Stimulated activated CD8-positive, alpha-beta memory T cell treated with anti-CD3 and anti-CD28 coated beads, Interleukin-15, amount 100 ng/mL, for 1 hour (primary cell): Measurements from ENCODE around the gene CELSR3.

Experiments
- DNase-seq: peaks from one replicate; pipeline ENCODE4 v3.0.0-alpha.2; 2020; ENCODE audit warnings: low read depth

The CELSR3 gene

GRCh38 chr3:48599509-48600285 is 63.0 kb downstream of the CELSR3 start:
- DNase-seq: no peak

DNA sequence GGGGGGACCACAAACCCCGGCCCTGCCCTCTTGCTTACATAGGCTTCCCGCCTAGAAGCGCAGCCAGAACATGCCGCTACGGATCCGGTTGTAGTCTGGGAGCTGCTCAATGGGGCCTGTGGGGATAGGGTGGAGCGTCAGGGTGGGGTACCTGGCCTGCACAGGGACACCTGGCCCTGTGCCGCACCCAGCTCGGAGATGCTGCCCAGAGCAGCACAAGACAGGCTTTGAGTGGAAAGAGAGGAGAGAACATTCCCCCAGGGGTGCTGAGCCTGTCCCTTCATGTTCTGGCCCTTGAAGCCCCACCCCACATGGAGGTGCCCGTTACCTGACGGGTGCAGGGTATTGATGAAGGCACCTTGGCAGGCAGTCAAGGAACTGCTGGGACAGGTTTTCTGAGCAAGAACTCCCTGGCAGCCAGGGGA is 63.6 kb downstream of the CELSR3 start:
- no peak for DNase-seq

GRCh38 chr3:48598323-48599076 is 64.2 kb downstream of the CELSR3 start:
- no peak for DNase-seq

- no peak for DNase-seq
Measured at GRCh38 chr3:48597408-48597800, 65.3 kb downstream of the CELSR3 start.

GRCh38 chr3:48596676-48597407 is 65.8 kb downstream of the CELSR3 start:
- DNase-seq: no peak

DNA sequence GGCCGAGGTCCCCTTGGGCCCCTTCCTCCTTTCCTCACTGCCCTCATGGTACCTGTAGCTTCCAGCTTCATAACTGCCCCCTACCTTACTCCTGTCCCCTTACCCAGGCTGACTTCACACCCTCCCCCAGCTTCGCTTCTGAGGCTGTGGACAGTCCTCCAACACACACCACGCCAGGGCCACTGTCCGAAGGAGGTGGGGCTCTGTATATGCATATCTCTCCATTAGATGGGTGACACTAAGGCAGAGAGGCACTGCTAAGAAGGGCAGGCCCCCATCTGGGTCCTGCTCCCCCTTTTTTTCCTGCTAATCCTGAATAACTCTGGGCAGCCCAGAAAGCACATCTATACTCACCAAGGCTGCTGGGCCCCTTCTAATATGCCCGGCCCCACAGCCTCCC is 66.5 kb downstream of the CELSR3 start:
- DNase-seq: no peak

GRCh38 chr3:48595526-48596121 is 67.1 kb downstream of the CELSR3 start:
- DNase-seq: no peak

DNA sequence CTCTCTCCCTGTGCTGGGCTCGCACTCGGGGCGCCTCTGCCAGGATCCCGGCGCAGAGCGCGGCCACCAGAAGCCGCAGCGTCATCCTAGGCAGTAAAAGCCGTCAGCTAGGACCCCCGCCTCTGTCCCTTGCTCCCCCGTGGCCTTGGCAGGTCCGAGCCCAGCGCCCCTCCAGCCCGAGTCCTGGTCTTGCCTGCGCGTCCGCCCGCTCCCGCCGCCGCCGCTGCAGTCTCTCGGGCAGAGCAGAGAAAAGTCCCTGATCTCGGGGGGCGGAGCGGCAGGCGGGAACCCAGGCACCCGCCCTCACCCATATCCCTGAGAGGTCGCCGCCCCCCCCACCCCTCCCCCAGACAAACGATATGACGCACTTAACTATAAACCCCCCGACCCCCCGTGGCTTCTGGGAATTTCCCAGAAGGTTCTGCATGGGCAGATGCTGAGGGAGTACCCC is 67.6 kb downstream of the CELSR3 start, which contains the start of gene COL7A1:
COL7A1 (minus strand) TSS at position 255 of the 451 bp plus-strand sequence; CDS start at position 85, 170 bp downstream.
- no peak for DNase-seq

GRCh38 chr3:48594417-48595049 is 68.2 kb downstream of the CELSR3 start:
- DNase-seq: no peak

GRCh38 chr3:48593337-48593736 is 69.3 kb downstream of the CELSR3 start:
- DNase-seq: no peak

DNA sequence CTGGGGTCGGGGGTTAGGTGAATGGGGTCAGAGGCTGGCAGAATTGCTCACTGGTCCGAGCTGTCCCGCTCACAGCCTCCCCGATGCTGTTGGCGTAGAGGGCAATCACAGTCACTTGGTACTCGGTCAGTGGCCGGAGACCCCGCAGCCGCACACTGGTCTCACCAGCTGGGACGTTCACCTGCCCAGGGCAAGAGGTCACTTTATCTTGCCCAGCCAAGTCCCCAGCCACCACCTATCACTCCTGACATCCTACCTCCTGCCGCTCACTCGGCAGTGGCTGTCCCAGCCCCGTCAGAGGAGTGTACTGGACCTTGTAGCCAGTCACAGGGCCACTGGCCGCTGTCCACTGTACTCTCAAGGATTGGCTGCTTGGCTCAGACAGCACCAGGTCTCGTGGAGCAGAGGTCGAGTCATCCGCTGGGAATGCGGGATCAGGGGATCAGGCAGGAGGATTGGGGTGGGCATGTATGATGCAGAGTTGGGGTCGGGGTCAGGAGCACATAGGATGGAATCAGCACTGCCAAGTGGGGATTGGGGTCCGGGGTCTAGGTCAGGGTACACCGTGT is 70.1 kb downstream of the CELSR3 start:
- no peak for DNase-seq

DNA sequence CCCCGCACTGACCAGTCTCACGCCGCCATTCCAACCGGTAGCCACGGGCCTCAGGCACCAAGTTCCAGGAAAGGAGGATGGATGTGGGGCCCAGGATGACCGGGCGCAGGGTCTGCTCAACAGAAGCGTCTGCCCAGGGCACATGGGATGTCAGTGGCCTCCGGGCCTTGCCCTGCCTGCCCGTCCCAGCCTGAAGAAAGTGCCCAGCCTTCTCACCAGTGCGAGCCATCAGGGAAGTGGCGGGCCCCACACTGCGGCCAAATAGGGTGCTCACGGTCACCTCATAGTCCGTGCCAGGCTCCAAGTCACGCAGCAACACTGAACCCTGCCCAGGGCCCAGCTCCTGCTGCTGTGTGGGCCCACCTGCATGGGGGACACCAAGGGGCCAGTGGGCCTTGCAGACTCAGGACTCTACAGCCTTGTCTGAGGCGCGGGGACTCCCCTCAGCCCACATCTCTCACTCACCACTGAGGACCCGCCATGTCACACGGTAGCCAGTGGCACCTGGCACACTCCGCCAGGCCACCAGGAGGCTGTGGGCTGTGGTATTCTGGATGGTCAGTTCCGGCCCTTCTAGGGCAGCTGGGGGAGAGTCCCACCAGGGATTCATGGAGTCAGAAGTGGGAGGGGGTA is 70.7 kb downstream of the CELSR3 start:
- no peak for DNase-seq

DNA sequence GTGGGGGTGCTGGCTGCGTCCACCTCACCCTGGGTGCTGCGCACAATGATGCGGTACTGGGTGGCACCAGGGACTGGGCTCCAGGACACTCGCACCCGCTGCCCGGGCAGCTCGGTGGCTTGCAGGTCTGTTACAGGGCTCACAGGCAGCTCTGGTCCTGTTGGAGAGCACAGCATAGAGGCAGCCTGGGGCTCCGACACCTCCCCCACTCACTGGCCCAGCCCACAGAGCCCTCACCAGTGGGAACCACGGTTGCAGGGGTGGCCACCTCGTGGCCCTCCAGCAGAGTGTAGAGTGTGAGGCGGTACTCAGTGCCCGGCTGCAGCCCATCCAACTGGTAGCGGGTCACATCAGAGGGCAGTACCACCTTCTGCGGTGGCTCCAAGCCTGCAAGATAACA is 71.2 kb downstream of the CELSR3 start:
- no peak for DNase-seq

DNA sequence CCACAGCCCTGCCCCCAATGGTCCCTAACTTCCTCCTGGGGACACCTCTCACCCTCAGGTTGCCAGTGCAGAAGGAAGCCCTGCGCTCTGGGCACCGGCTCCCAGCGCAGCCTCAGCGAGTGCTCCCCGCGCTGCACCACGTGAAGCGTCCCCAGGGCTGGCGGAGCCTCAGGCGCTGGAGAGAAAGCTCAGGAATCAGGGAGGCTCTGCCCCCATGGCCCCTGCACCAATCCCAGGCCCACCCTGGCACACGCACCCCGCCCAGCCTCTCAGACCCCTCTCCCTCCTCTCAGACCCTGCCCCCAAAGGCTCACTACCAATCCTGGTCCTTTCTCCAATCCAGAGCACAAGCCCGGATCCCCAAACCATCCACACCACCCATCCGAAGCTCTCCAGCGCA is 74.5 kb downstream of the CELSR3 start:
- DNase-seq: no peak

GRCh38 chr3:48587686-48588085 is 75.0 kb downstream of the CELSR3 start:
- no peak for DNase-seq
